ENCODE data around the gene KRTAP4-5.

- TF ChIP-seq CTCF (IDR thresholded peaks at IDR 0.05; ENCODE audit: insufficient read depth, low read depth, low read length) (no peak), EZH2 (IDR thresholded peaks at IDR 0.05; ENCODE audit: insufficient read depth, low read length) (no peak)
These were observed 8.3 kb downstream of the KRTAP4-5 start for GRCh38 chr17:41141361-41141760.
